Activated CD4-positive, alpha-beta T cell treated with anti-CD3 and anti-CD28 coated beads, Interleukin-2, Interleukin-6, amounts not matched to agents 100 ng/mL and 50 ng/mL, durations not matched to agents 16 hours and 8 hours (primary cell): ENCODE data around the gene COL7A1.

Experiments used
- DNase-seq: peaks from one replicate; pipeline ENCODE4 v3.0.0-alpha.2; 2020

Gene COL7A1

DNA sequence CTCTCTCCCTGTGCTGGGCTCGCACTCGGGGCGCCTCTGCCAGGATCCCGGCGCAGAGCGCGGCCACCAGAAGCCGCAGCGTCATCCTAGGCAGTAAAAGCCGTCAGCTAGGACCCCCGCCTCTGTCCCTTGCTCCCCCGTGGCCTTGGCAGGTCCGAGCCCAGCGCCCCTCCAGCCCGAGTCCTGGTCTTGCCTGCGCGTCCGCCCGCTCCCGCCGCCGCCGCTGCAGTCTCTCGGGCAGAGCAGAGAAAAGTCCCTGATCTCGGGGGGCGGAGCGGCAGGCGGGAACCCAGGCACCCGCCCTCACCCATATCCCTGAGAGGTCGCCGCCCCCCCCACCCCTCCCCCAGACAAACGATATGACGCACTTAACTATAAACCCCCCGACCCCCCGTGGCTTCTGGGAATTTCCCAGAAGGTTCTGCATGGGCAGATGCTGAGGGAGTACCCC, at the start of gene COL7A1:
COL7A1 (minus strand) TSS at position 255 of the 451 bp plus-strand sequence; CDS start at position 85, 170 bp downstream.
- DNase-seq, result no peak

DNA sequence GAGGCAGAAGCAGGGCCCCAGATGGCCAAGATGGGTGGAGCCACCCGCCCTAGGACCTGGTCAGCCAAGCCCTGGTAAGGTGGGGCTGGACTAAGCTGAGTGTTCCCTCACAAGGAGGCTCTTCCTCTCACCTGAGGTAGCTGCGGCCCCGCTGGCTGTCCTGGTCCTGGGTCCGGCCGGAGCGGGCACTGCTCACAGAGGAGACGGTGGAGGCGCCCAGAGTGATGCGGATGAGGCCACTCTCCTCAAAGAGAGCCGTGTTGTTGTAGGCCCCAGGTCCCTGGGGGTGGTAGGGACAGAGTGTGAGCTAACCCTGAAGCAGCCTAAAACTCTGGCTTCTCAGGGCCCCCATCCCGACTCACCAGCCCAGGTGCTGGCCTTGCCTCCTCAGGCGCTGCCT, 47.5 kb upstream of the COL7A1 start:
- no peak for DNase-seq

DNA sequence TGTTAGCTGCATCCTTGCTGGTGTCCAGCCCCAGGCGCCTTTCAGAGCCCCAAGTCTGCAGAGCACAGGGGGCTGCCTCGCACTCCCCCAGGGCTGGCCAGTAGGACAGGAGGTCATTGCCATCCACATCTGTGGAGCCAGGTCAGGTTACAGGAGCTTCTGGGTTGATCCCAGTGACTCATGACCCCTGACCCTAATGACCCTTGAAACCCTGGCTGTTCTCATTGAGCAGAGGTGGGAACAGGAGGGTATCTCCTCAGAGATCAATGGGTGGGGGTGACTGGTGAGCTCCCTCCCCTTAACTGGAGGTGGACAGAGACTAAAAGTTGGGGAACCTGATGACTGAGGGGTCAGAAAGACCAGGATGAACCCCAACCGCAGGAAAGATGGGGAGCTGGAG, 46.3 kb upstream of the COL7A1 start:
- no peak for DNase-seq

DNA sequence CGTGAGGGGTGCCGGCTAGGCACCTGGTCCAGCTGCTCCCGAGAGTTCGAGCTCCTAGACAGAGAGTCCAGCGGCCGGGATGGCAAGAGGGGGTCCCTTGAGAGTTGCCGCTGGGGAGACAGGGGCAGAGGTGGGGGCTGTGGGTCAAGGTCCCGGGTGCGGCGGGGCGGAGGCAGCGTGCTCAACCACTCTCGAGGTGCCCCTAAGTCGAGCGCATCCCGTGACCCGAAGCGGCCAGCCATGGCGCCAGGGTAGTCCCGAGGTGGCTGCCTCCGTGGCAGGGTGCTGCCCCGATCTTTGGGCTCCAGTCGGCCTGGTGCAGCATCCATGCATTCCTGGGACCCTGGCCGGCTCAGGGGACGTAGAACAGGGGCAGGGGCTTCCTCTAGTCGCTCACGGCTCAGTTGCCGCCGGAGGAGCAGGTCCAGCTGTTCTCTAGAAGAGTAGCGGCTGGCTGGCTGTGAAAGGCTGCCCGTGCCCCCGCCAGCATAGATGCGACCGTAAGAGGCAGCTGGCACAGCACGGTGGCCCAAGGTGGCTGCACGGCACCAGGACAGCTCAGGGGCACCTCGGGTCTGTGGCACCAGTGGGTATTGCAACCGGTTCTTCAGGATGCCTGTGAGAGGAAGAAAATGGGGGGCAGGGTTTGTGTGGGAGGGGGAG, 44.9 kb upstream of the COL7A1 start:
- DNase-seq, result no peak

DNA sequence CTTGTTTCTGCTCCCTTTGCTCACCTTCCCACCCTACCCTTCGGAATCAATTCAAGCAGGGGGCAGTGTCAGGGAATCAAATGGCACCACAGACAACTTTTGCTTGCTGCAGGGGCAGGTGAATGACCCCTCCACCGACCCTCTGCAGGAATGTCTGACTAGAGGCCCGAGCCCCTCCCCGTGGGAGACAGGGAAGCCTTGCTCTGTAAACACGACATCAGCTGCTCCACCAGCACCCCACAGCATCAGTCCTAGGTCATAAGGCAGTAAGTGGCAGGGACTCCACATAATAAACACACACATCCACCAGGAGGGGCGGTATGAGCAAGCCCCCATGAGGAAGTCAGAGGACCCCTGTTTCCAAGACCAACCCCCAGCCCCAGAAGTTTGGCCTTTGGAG, 42.2 kb upstream of the COL7A1 start:
- DNase-seq, result no peak

DNA sequence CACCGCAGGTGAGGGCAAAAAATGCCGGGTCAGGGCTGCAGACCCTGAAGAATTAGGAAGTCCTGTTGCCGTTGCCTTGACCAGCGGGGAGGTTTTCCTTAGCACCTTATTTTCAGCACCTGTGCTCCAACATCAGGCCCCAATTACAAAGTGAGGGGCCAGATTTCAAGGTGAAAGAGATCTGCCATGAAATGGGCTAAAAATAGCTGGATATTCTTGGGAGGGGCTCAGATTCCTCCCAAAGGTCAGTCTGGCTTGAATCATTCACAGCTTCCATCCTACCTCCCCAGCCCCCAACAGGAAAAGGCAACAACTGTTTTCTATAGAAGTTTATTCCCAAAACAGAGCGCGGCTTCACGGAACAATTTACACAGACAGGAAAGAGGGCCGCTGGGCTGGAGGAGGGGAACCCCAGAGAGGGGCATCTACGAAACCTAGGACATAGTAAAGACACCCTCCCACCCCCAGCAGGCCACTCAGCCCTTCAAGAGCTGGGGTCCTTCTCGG, 41.1 kb upstream of the COL7A1 start:
- DNase-seq, result no peak

DNA sequence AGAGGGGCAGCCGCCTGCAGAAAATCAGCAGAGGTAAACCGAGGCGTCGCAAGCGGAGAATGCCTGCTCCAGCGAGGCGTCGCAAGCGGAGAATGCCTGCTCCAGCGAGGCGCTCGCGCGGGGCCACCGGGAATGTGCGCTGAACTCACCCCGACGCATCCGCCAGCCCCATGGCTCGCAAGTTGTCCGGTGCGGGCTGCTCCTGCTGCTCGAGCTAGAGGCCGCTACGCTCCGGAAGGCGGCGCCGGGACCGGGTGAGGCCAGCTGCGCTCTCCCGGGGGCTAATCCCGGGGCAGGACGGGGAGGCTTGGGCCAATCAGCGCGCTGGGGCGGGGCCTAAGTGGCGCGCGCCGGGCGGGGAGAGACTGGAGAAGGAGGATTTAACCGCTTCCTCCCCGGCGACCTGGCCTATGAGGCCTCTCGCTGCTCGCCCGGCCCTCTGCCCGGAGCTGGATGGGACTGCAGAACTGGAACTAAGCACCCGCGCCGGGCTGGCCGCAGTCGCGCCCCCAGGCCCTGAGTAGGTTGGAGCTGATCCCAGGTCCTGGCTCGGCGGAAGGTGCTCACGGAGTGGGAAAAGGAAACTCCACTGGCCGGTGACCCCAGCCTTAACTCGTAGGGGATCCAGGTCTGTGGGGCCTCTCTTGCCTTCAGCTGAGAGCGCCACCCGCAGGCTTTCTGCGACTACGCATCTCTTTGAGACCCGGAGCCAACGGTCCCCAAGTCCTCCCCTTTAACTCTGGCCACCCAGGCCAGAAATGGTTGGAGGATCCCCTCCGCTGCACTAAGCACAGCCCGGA, 40.3 kb upstream of the COL7A1 start, which contains the start of gene SLC26A6:
SLC26A6 (minus strand) TSS at position 240 of the 800 bp plus-strand sequence; CDS start at position 172, 68 bp downstream.
- peak; percentile 98 for DNase-seq

DNA sequence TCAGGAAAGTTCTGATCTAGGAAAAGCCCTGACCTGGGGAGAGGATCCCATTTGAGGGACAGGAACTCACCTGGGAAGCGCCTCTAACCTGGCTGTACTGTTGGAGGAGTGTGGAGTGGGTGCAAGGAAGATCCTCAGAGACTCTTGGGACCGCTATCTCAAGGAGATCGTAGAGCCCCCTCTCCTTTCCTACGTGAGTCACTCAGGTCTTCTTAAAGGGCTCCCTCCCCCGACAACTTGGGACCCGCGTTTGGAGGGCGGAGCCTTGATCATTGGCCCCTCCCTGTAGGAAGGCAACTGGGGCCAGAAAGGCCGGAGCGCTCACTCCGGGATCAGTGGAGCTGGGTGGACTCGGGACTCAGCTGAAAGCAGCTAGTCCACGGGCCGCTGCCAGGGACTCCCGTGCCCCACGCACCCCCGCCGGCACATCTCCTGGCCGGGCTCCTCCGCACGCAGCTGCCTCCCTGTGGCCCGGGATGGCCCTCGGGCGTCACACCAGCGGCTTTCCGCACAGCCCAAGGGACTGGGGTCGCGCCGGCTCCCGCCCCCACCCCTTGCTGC, 39.6 kb upstream of the COL7A1 start:
- DNase-seq, result peak; percentile 65

DNA sequence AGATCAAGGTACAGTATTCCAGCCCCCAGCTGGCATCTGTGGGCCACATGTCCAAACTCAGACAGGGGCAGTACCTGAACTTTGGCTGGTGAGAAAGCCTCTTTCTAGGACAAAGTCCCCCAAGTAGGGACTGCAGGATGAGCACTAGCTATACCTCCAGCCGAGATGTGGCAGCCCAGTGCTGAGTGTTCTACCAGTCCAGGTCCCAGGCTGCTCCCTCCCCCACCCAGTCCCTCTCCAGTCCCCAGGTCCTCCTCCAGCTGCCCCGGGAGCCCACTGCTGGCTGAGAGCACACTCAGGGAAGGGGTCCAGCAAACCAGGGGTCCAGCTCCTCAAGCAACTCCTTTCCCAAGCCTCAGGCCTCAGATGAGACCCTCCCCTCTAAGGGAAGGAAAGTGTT, 38.6 kb upstream of the COL7A1 start:
- DNase-seq, result no peak

DNA sequence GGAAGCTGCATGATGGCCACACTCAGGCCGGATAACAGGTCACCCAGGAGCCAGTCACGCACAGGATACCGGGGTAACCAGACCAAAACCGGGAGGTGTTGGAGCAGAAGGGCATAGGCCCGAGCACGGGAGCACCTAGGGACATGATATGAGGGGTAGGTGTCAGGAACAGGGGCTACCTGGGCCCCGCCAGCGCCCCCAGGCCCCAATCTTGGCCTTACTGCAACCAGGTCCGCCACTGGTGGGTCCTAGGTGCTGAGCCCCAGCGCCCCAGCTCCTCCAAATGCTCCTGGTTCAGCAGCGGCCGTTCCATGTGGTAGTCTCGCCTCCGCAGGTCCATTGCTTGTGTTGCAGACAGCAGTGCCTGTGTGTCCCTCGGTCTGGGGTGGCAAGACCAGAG, 38.1 kb upstream of the COL7A1 start:
- DNase-seq, result no peak

DNA sequence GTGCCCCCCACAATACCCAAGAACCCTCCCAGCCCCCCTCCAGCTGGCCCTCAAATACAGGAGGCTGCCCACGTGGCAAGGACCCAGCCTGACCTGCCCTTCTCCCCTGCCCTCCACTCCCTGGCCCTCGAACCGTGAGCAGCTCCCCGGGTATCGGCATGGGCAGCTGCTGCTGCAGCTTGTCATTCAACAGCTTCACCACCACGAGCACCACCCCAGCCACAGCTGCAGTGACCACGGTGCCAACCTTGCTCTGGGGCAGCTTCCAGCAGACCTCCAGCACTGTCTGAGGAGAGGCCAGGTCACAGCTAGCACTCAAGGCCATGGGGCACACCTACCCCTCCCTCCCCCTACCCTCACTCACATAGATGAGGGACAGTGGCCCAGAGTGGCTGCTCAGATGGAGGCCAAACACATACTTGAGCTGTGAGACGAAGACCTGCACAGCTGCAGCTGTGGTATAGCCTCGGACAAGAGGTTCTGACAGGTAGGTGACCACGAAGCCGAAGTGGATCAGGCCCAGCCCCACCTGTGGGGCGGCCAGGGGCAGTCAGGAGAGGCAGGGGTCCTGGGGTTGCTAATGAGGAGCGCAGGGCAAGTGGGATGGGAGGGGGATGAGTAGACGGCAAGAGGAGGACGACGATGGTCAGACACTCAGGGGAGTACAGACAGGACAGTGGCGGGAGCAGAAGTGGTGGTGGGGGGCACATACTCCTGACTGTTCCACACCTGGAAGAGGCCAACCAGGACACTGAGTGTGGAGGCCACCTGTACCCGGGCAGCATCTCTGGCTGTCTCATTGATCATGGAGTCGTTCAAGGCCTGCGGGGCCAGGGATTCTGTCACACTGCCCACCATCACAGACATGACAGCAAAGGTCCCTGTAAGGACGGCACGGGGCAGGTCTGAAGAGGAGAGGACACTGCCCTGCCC, 36.7 kb upstream of the COL7A1 start:
- no peak for DNase-seq

DNA sequence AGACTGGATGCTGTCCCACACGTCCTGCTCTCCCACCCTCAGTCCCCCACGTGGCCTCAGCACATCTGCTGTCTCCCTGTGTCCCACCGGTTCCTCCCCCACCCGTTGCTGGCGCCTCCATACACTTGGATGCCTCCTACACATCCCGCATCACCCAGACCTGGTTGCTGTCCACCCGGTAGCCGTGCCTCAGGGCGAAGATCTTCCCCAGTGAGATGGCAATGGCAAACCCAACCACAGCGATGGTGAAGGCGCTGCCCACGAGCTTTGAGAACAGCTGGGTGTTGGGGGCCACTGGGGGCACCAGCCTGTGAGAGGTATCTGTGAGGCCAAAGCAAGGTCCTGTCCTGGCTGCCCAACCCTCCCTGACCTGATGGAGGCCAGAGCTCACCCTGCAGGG, 35.7 kb upstream of the COL7A1 start:
- DNase-seq, result no peak

DNA sequence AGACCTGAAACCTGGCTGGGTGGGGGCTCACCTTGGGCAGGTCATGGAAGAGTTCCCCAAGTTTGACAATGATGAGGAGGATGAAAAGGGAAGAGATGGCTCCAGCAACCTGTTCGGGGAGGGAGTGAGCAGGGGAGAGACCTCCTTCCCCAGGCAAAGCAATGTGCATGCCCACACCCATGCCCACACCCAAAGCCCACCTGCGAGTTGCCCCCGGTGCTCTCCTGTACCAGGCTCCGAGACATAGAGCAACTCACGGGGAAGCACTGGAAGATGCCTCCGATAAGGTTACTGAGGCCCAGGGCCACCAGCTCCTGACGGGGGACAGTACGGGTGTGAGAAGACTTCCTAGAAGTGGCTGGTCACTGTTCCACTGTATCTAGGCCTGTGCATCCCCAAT, 35.3 kb upstream of the COL7A1 start:
- DNase-seq, result no peak

DNA sequence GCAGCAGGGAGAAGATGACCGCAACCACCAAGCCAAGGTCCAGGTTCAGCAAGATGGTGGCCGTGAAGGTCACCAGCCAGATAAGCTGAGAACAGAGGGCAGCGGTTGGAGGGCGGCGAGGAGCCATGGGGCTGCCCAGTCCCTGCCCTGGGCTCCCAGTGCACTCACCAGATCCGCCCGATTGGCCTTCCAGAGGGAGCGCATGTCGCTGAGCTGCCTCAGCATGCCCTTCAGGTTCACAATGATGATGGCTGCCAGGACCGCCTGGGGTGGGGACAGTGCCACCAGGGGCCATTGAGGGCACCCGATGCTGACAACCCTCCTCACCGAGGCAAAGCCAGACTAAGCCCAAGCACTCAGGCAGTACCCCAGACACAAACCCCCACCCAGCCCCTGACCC, 34.8 kb upstream of the COL7A1 start:
- DNase-seq, result no peak

DNA sequence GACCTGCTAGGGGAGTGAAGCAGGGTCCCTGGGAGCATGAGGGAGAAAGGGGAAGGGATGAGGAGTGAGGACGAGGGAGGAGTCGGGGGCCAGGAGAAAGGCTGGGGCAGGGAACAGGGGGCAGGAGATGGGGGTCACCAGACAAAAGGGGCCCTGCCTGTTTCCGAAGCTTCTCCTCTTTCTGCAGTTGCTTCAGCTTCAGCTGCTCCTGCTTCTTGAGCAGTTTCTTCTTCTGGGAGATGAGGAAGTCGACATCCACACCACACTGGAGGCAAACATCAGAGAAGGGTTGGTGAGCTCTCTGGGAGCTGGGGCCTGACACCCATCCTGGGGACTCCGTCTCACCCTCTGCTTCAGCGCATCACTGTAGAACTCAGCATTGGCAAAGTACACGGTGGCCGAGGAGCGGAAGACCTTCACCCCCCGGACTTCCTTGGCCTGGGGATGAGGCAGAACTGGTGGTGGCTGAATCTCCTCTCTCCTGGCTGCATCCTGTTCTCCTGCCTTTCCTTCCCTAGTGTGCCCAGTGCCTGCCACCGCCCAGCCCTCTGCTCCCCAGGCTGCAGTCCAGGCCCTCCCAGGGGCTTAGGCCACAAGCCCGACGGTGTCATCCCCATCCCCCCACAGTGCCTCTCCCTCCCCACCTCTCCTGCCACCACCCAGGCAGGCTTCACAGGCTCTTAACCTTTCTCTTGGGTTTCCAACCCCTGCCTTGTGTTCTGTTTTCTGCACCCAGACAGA, 33.3 kb upstream of the COL7A1 start:
- no peak for DNase-seq

DNA sequence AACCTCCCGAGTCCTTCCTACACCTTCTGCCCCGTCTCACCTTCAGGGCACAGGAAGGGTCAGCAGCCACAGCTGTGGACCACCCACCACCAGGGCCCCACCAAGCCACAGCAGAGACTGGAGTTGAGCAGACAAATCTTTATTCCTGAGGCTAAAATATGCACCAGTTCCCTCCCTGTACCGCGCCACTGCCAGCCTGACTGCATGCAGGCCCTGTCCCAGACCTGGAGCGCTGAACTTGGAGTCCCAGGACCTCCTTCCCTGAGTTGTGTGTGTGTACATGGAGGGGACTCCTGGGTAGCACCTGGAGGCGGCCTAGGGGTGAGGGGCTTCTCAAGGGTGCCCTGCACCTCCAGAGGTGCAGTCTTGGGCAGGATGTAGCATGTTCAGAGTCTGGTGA, 30.5 kb upstream of the COL7A1 start:
- DNase-seq, result no peak

DNA sequence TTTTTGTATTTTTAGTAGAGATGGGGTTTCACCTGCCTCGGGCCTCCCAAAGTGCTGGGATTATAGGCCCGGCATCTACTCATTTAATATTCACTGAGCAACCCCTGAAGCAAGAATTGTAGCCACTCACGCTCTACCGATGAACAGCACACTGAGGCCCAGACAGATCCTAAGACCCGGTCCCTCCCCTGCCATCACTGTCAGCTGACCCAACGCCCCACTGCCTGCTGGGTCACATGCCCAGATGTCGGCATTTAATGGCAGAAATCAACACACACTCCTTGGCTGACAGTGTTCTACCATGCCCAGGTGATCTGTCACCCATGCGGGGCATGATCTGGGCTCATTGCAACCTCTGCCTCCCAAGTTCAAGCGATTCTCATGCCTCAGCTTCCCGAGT, 29.6 kb upstream of the COL7A1 start:
- no peak for DNase-seq

DNA sequence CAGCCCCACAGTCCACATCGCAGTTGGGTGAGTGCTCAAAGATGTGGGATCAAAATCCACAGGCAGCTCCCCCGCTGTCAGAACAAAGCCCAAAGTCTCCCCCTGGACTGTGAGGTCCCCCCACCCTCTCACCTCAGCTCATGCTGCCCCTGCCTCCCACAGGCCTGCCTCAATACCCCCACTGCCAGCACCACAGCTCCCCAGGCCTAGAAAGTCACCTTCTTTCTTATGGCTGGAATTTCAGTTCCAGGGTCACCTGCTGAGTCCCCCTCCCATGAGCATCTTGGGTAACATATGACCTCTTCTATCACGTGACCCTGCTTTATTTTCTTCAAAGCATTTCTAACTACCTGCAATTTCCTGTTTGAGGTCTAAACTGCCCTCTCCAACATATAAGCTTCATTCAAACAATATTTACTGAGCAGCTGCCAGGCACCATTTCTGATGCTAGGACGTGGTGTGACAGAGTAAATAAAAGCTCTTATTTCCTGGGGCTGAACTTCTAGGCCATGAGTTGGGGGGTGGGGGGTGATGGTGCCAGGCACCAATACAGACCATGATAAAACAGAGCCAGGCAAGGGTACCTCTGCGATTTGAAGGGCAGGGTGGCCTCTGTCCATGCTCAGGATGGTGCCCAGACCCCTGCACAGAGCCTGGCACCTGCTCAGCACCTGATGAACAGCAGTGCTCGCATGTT, 28.9 kb upstream of the COL7A1 start:
- DNase-seq, result no peak

DNA sequence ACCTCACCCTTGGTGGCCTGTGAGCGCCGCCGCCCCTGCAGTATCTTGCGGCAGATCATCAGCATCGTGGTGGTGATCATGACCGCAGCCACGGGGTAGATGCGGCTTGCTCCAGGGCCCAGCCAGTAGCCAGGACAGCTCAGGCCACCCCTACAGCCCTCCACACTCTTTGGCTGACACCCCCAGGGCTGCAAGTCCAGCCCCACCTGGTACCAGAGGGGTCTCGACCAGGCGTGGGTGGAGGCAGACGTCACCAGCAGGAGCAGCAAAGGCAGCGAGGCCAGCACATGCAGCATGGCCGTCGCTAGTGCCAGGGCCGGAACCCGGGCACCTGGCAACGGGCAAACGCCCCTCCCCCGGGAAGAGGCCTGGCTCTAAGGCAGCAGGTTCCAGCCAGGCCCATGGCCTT, 26.3 kb upstream of the COL7A1 start, which contains the start of gene TMEM89:
TMEM89 (minus strand) TSS at position 309 of the 409 bp plus-strand sequence; CDS start at position 296, 13 bp downstream.
- DNase-seq, result no peak

DNA sequence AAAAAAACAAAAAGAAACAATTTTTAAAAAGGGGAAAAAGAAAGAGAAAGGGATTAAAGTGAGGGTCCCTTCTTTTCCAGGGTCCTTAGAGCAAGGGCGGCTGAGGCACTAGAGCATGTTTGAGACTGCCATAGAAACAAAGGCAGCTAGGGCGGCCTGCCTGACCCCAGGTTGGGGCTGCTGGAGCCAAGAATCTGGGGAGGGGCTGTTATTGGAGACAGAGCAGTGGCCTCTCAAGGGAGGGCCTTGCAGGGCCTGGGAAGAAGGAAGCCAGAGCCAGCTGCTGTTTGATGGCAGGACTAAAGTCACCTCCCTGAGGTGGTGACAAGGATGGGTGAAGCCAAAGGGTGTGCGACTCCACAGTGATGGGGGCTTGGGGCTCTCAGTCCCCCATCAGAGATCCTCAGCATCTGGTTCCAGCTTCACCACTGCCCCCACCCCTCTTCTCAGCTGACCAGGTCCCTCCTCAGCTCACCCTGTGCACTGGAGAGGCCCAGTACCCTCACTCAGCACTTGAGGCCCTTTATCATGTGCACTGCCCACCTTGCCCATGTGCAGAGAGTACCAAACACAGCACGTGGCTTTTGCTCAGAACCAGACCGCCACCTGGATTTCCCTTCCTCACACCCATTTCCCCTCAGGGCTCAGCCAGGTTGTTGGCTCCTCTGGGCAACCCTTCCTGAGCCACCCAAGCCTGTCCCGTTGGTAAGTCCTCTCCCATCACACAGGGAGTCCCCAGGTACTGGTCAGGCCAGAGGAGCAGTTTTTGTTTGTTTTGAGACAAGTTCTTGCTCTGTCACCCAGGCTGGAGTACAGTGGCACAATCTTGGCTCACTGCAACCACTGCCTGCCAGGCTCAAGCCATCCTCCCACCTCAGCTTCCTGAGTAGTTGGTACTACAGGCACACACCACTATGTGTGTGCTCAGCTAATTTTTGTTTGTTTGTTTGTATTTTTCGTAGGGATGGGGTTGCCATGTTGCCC, 24.7 kb upstream of the COL7A1 start:
- no peak for DNase-seq
